Measurements from ENCODE around the gene RAB6B. TPM values are rescaled to one million over a fixed set of nuclear protein-coding genes. Genes with fewer than 3 reads are reported as not detected.

The RAB6B gene
- total RNA-seq, 1 experiment from 2014 or later: 0.86 TPM

GRCh38 chr3:133934996-133935842 lies 39.5 kb upstream of the RAB6B start:
- H3K9me3 ChIP-seq (ENCODE audit: low read depth, low read length, poor library complexity, severe bottlenecking): no peaks in the 10 kb centered on the region
- BruUV-seq (replicated peaks): no TSS peak
- no peak overlapping the region for H3K4me3 ChIP-seq (ENCODE audit: low read depth, low read length, poor library complexity, severe bottlenecking)
- no peak for TF ChIP-seq CTCF (conservative IDR thresholded peaks at IDR 0.05; ENCODE audit: low read depth, low read length)
- TF ChIP-seq EZH2 (IDR thresholded peaks at IDR 0.05; ENCODE audit: borderline replicate concordance, low read depth, low read length, poor library complexity, severe bottlenecking): no peak
- ChIA-PET POLR2A (ENCODE audit: low non-redundant PET) (no interaction called here), CTCF (no interaction called here)
- intact Hi-C loops (cut with micrococcal nuclease; ENCODE audit: unreplicated experiment): loop anchor here (5.0 kb wide), 1 partner anchor 372 kb away; no protein-coding TSS in a partner anchor
- no peak for DNase-seq (ENCODE audit: low spot score)
- no peaks in the 10 kb centered on the region for H3K4me1 ChIP-seq (ENCODE audit: insufficient read depth, low read length, poor library complexity, severe bottlenecking)
- no peaks in the 10 kb centered on the region for H3K36me3 ChIP-seq (ENCODE audit: insufficient read depth, low read length, poor library complexity, severe bottlenecking)
- H3K27ac ChIP-seq (ENCODE audit: low read depth, low read length, poor library complexity, severe bottlenecking): no peak overlapping the region
- H3K27me3 ChIP-seq (replicated peaks; ENCODE audit: insufficient read depth, low read depth, low read length, poor library complexity): no peaks in the 10 kb centered on the region

GRCh38 chr3:133934073-133934970 lies 38.6 kb upstream of the RAB6B start:
- TF ChIP-seq EZH2 (IDR thresholded peaks at IDR 0.05; ENCODE audit: borderline replicate concordance, low read depth, low read length, poor library complexity, severe bottlenecking): no peak
- TF ChIP-seq CTCF (conservative IDR thresholded peaks at IDR 0.05; ENCODE audit: low read depth, low read length): no peak
- Histone ChIP-seq H3K36me3 (ENCODE audit: insufficient read depth, low read length, poor library complexity, severe bottlenecking) (no peaks in the 10 kb centered on the region), H3K4me3 (ENCODE audit: low read depth, low read length, poor library complexity, severe bottlenecking) (no peak overlapping the region), H3K4me1 (ENCODE audit: insufficient read depth, low read length, poor library complexity, severe bottlenecking) (no peaks in the 10 kb centered on the region), H3K9me3 (ENCODE audit: low read depth, low read length, poor library complexity, severe bottlenecking) (no peaks in the 10 kb centered on the region), H3K27me3 (replicated peaks; ENCODE audit: insufficient read depth, low read depth, low read length, poor library complexity) (no peaks in the 10 kb centered on the region), H3K27ac (ENCODE audit: low read depth, low read length, poor library complexity, severe bottlenecking) (no peak overlapping the region)
- DNase-seq (ENCODE audit: low spot score): no peak
- POLR2A ChIA-PET (ENCODE audit: low non-redundant PET): no interaction called here
- intact Hi-C loops (cut with micrococcal nuclease; ENCODE audit: unreplicated experiment): loop anchor here (5.0 kb wide), 1 partner anchor 373 kb away; no protein-coding TSS in a partner anchor
- no TSS peak for BruUV-seq (replicated peaks)
- CTCF ChIA-PET: no interaction called here

GRCh38 chr3:133933097-133934024 lies 37.7 kb upstream of the RAB6B start:
- no peaks in the 10 kb centered on the region for H3K4me1 ChIP-seq (ENCODE audit: insufficient read depth, low read length, poor library complexity, severe bottlenecking)
- H3K4me3 ChIP-seq (ENCODE audit: low read depth, low read length, poor library complexity, severe bottlenecking): no peak overlapping the region
- ChIA-PET CTCF (interaction anchor here (2.0 kb wide), 1 partner anchor 279 kb away, joined by 7 read pairs; no protein-coding TSS in a partner anchor), POLR2A (ENCODE audit: low non-redundant PET) (no interaction called here)
- no peaks in the 10 kb centered on the region for H3K27me3 ChIP-seq (replicated peaks; ENCODE audit: insufficient read depth, low read depth, low read length, poor library complexity)
- intact Hi-C loops (cut with micrococcal nuclease; ENCODE audit: unreplicated experiment): loop anchor here (5.0 kb wide), 1 partner anchor 374 kb away; no protein-coding TSS in a partner anchor
- no peak overlapping the region for H3K27ac ChIP-seq (ENCODE audit: low read depth, low read length, poor library complexity, severe bottlenecking)
- no TSS peak for BruUV-seq (replicated peaks)
- TF ChIP-seq CTCF (conservative IDR thresholded peaks at IDR 0.05; ENCODE audit: low read depth, low read length) (no peak), EZH2 (IDR thresholded peaks at IDR 0.05; ENCODE audit: borderline replicate concordance, low read depth, low read length, poor library complexity, severe bottlenecking) (no peak)
- no peaks in the 10 kb centered on the region for H3K9me3 ChIP-seq (ENCODE audit: low read depth, low read length, poor library complexity, severe bottlenecking)
- DNase-seq (ENCODE audit: low spot score): no peak
- no peaks in the 10 kb centered on the region for H3K36me3 ChIP-seq (ENCODE audit: insufficient read depth, low read length, poor library complexity, severe bottlenecking)
